Measurements from ENCODE around the gene OR10H5. TPM values are rescaled to one million over a fixed set of nuclear protein-coding genes. Genes with fewer than 3 reads are reported as not detected.
"Not testable (repeated sequence)": the region's sequence is repeated elsewhere in the genome, so short reads cannot be mapped to it uniquely, and the experiment has no call there.

The OR10H5 gene
- not detected in 2 replicates for total RNA-seq (2014; rRNA removed; shearing (Covaris generic))
- not detected in 2 replicates for polyA plus RNA-seq (2015; cell fraction: cytosol; rRNA removed)
- not detected in 2 replicates for polyA plus RNA-seq (2015; cell fraction: nucleus; rRNA removed)

- DNase-seq (ENCODE audit: low read depth, low spot score), result no peak
- in situ Hi-C loops (cut with HindIII; ENCODE audit: low pct_unique_long_range_greater_than_20kb, low sequenced_read_pairs), result no loop called here
Measured at GRCh38 chr19:15787611-15788155, at the start of gene OR10H5. Gene OR10H5 (plus strand): TSS chr19:15787661. CDS start chr19:15794049, 6,388 bp downstream.

- no peak for DNase-seq (ENCODE audit: low read depth, low spot score)
- in situ Hi-C loops (cut with HindIII; ENCODE audit: low pct_unique_long_range_greater_than_20kb, low sequenced_read_pairs), result no loop called here
Measured at GRCh38 chr19:15737722-15738121, 49.7 kb upstream of the OR10H5 start, which contains the start of gene OR10H3. Gene OR10H3 (plus strand): TSS chr19:15737985. CDS start chr19:15741393, 3,408 bp downstream.

- in situ Hi-C loops (cut with HindIII; ENCODE audit: low pct_unique_long_range_greater_than_20kb, low sequenced_read_pairs), result no loop called here
- DNase-seq (ENCODE audit: low read depth, low spot score), result no peak
Measured at GRCh38 chr19:15740785-15741184, 46.7 kb upstream of the OR10H5 start.

- in situ Hi-C loops (cut with HindIII; ENCODE audit: low pct_unique_long_range_greater_than_20kb, low sequenced_read_pairs), result no loop called here
Measured at GRCh38 chr19:15748239-15748638, 39.2 kb upstream of the OR10H5 start.

GRCh38 chr19:15758379-15758778 is 29.1 kb upstream of the OR10H5 start:
- DNase-seq (ENCODE audit: low read depth, low spot score), result peak; percentile 7
- in situ Hi-C loops (cut with HindIII; ENCODE audit: low pct_unique_long_range_greater_than_20kb, low sequenced_read_pairs), result no loop called here

More at GRCh38 chr19:15748239-15748638, 39.2 kb upstream of the OR10H5 start:
- DNase-seq (ENCODE audit: low read depth, low spot score), result no peak

GRCh38 chr19:15759962-15760565 is 27.4 kb upstream of the OR10H5 start:
- in situ Hi-C loops (cut with HindIII; ENCODE audit: low pct_unique_long_range_greater_than_20kb, low sequenced_read_pairs), result no loop called here
- peak; percentile 36 for DNase-seq (ENCODE audit: low read depth, low spot score)

GRCh38 chr19:15769586-15769985 is 17.9 kb upstream of the OR10H5 start:
- in situ Hi-C loops (cut with HindIII; ENCODE audit: low pct_unique_long_range_greater_than_20kb, low sequenced_read_pairs), result no loop called here
- no peak for DNase-seq (ENCODE audit: low read depth, low spot score)

GRCh38 chr19:15774159-15774558 is 13.3 kb upstream of the OR10H5 start:
- in situ Hi-C loops (cut with HindIII; ENCODE audit: low pct_unique_long_range_greater_than_20kb, low sequenced_read_pairs); DNase-seq (ENCODE audit: low read depth, low spot score): not testable (repeated sequence)

- in situ Hi-C loops (cut with HindIII; ENCODE audit: low pct_unique_long_range_greater_than_20kb, low sequenced_read_pairs), result no loop called here
- no peak for DNase-seq (ENCODE audit: low read depth, low spot score)
Measured at GRCh38 chr19:15775249-15775648, 12.2 kb upstream of the OR10H5 start.

GRCh38 chr19:15776264-15776663 is 11.2 kb upstream of the OR10H5 start:
- no peak for DNase-seq (ENCODE audit: low read depth, low spot score)
- in situ Hi-C loops (cut with HindIII; ENCODE audit: low pct_unique_long_range_greater_than_20kb, low sequenced_read_pairs), result no loop called here

GRCh38 chr19:15776991-15777970 is 10.2 kb upstream of the OR10H5 start:
- in situ Hi-C loops (cut with HindIII; ENCODE audit: low pct_unique_long_range_greater_than_20kb, low sequenced_read_pairs), result no loop called here
- no peak for DNase-seq (ENCODE audit: low read depth, low spot score)

GRCh38 chr19:15779756-15780476 is 7.5 kb upstream of the OR10H5 start:
- no peak for DNase-seq (ENCODE audit: low read depth, low spot score)
- in situ Hi-C loops (cut with HindIII; ENCODE audit: low pct_unique_long_range_greater_than_20kb, low sequenced_read_pairs), result no loop called here

GRCh38 chr19:15780610-15781418 is 6.6 kb upstream of the OR10H5 start:
- DNase-seq (ENCODE audit: low read depth, low spot score), result no peak
- in situ Hi-C loops (cut with HindIII; ENCODE audit: low pct_unique_long_range_greater_than_20kb, low sequenced_read_pairs), result no loop called here

GRCh38 chr19:15781661-15782060 is 5.8 kb upstream of the OR10H5 start:
- no peak for DNase-seq (ENCODE audit: low read depth, low spot score)
- in situ Hi-C loops (cut with HindIII; ENCODE audit: low pct_unique_long_range_greater_than_20kb, low sequenced_read_pairs), result no loop called here

GRCh38 chr19:15782211-15782610 is 5.2 kb upstream of the OR10H5 start:
- in situ Hi-C loops (cut with HindIII; ENCODE audit: low pct_unique_long_range_greater_than_20kb, low sequenced_read_pairs), result no loop called here

GRCh38 chr19:15782896-15783295 is 4.6 kb upstream of the OR10H5 start:
- in situ Hi-C loops (cut with HindIII; ENCODE audit: low pct_unique_long_range_greater_than_20kb, low sequenced_read_pairs); DNase-seq (ENCODE audit: low read depth, low spot score): not testable (repeated sequence)

More at GRCh38 chr19:15782211-15782610, 5.2 kb upstream of the OR10H5 start:
- DNase-seq (ENCODE audit: low read depth, low spot score), result no peak

All from SK-MEL-5 (cell line).